ENCODE data around the gene MRPS16.

- TF ChIP-seq EZH2phosphoT487 (IDR thresholded peaks at IDR 0.05; ENCODE audit: insufficient read depth, low read depth) (no peak), EZH2 (IDR thresholded peaks at IDR 0.05; ENCODE audit: insufficient read depth, poor library complexity, severe bottlenecking) (no peak)
Measured at GRCh38 chr10:73261362-73261995, 9.0 kb upstream of the MRPS16 start.

Data from GM23248 (cell line).